K562 (cell line): ENCODE data around the gene ZNF229. TPM values are rescaled to one million over a fixed set of nuclear protein-coding genes. Genes with fewer than 3 reads are reported as not detected.
A peak's percentile ranks its signal among the peaks of the same experiment; 100 is the strongest.

Experiments
- ATAC-seq: fragments of 200-7000 bp; cut with Tn5 transposase; 3 replicates; pipeline ENCODE4 v1.9.1; 2020; ENCODE audit warnings: moderate library complexity
- BruUV-seq: library from RNA; stranded (reverse); fragments of 400-500 nt; replicated peaks from 2 replicates; lab custom pipeline; 2021; lab: Mats Ljungman, UMichigan
- CTCF ChIA-PET: fragments of 300-600 bp; formaldehyde crosslinking; extraction: SDS; loops from one replicate; lab custom pipeline; 2021; ENCODE audit warnings: low intra/inter-chr PET ratio; lab: Yijun Ruan, JAX
- POLR2A ChIA-PET: fragments of 300-600, 350-650 bp; sonication (Branson Sonifier 250); formaldehyde crosslinking; extraction: SDS; loops from one replicate; lab custom pipeline; 2021; ENCODE audit warnings: antibody characterized with exemption, inconsistent platforms; lab: Yijun Ruan, JAX
- DNase-seq, 4 experiments: peaks; one replicate each; pipeline versions ENCODE4 v3.0.0 to v3.0.0-alpha.2; 2011 to 2018; ENCODE audit warnings: low spot score in 3 of 4, mixed read lengths in 3 of 4; ENCODE audit errors: extremely low read depth in 1 of 4
- FAIRE-seq: peaks from 2 replicates; lab custom pipeline; 2011; peaks lifted over from hg19 to GRCh38; lab: Jason Lieb, UNC
- H2AFZ ChIP-seq: 2 replicates; pipeline ENCODE4 v1.6.0; 2011; ENCODE audit warnings: low read depth, low read length, control low read depth, inconsistent platforms
- H3K27ac ChIP-seq: fragments of 200-600 bp; 3 replicates; pipeline ENCODE4 v1.8.0; 2011; ENCODE audit warnings: low read depth, mild to moderate bottlenecking, control low read depth, inconsistent platforms, low read length, moderate library complexity, mixed read lengths; ENCODE audit errors: extremely low read depth
- H3K27me3 ChIP-seq, 2 experiments: fragments of 300-600 bp in 1 of 2; 2 replicates in 1 of 2; 3 replicates in 1 of 2; pipeline versions ENCODE4 v1.6.0 to v1.8.0; 2011; ENCODE audit warnings: inconsistent platforms in 2 of 2, low read length in 2 of 2, mild to moderate bottlenecking in 1 of 2, mixed read lengths in 1 of 2, moderate library complexity in 1 of 2; ENCODE audit not compliant: control insufficient read depth in 2 of 2, insufficient read depth in 2 of 2
- H3K36me3 ChIP-seq: fragments of 300-600 bp; 3 replicates; pipeline ENCODE4 v1.8.0; 2011; ENCODE audit warnings: mild to moderate bottlenecking, low read length, inconsistent platforms; ENCODE audit not compliant: control insufficient read depth, insufficient read depth
- H3K4me1 ChIP-seq, 2 experiments: fragments of 200-600 bp in 1 of 2; replicated peaks in 1 of 2; 2 replicates in 1 of 2; 3 replicates in 1 of 2; pipeline versions ENCODE4 v1.5.1 to v1.8.0; 2011; ENCODE audit warnings: inconsistent platforms in 2 of 2, low read length in 2 of 2, mild to moderate bottlenecking in 1 of 2, mixed read lengths in 1 of 2, moderate library complexity in 1 of 2; ENCODE audit not compliant: control insufficient read depth in 2 of 2, insufficient read depth in 2 of 2
- H3K4me2 ChIP-seq: 2 replicates; pipeline ENCODE4 v1.6.1; 2011; ENCODE audit warnings: low read length, control low read depth, inconsistent platforms, mixed read lengths; ENCODE audit not compliant: insufficient read depth
- H3K4me3 ChIP-seq: fragments of 200-600 bp; sonication (generic), shearing (Covaris generic); 2 replicates; pipeline ENCODE4 v1.5.1; 2016; ENCODE audit warnings: control low read depth, inconsistent platforms
- H3K79me2 ChIP-seq: fragments of 200-600 bp; 3 replicates; pipeline ENCODE4 v1.8.0; 2011; ENCODE audit warnings: low read length, inconsistent platforms; ENCODE audit not compliant: control insufficient read depth, insufficient read depth
- H3K9ac ChIP-seq, 2 experiments: 2 replicates each; pipeline versions ENCODE4 v1.6.0 to v1.6.1; 2011; ENCODE audit warnings: low read depth in 2 of 2, low read length in 2 of 2, control low read depth in 1 of 2, inconsistent platforms in 1 of 2, mild to moderate bottlenecking in 1 of 2, mixed read lengths in 1 of 2; ENCODE audit not compliant: insufficient read depth in 1 of 2
- H3K9me1 ChIP-seq: one replicate; pipeline ENCODE4 v1.6.0; 2011; ENCODE audit warnings: inconsistent platforms, mild to moderate bottlenecking, low read length, moderate library complexity; ENCODE audit not compliant: control insufficient read depth, insufficient read depth
- H3K9me3 ChIP-seq: replicated peaks from 2 replicates; pipeline ENCODE4 v1.5.1; 2011; ENCODE audit warnings: low read depth, low read length, inconsistent platforms; ENCODE audit not compliant: control insufficient read depth, insufficient read depth
- H4K20me1 ChIP-seq: replicated peaks from 2 replicates; pipeline ENCODE4 v1.6.1; 2011; ENCODE audit warnings: low read length, inconsistent platforms, mixed read lengths; ENCODE audit not compliant: control insufficient read depth, insufficient read depth
- BRF1 ChIP-seq: IDR thresholded peaks from 3 replicates; pipeline ENCODE4 v1.6.1; 2011; ENCODE audit warnings: borderline replicate concordance, mild to moderate bottlenecking; ENCODE audit not compliant: insufficient read length; ENCODE audit errors: extremely low read depth
- CBFA2T3 ChIP-seq: fragments of 450-650 bp; IDR thresholded peaks from 2 replicates; pipeline ENCODE4 v1.6.1; 2017
- CREM ChIP-seq: IDR thresholded peaks from 2 replicates; pipeline ENCODE4 v1.6.1; 2014; ENCODE audit warnings: antibody characterized with exemption, low read depth
- EHMT2 ChIP-seq: fragments of 450-650 bp; IDR thresholded peaks from 2 replicates; pipeline ENCODE4 v1.6.1; 2018; ENCODE audit warnings: antibody characterized with exemption
- ELF1 ChIP-seq: fragments of 200-800 bp; sonication (Bioruptor generic); IDR thresholded peaks from 2 replicates; pipeline ENCODE4 v1.6.1; 2016; ENCODE audit warnings: missing genetic modification characterization, missing compliant biosample characterization
- HNRNPLL ChIP-seq: fragments of 200-400 bp; formaldehyde crosslinking; IDR thresholded peaks from 2 replicates; pipeline ENCODE4 v1.6.1; 2017; ENCODE audit warnings: low read length, low read depth, mild to moderate bottlenecking; ENCODE audit not compliant: poor library complexity, severe bottlenecking
- MGA ChIP-seq: fragments of 450-650 bp; IDR thresholded peaks from 2 replicates; pipeline ENCODE4 v1.6.1; 2016; ENCODE audit warnings: mild to moderate bottlenecking, moderate library complexity
- SMAD1 ChIP-seq: fragments of 150-350 bp; IDR thresholded peaks from 2 replicates; pipeline ENCODE4 v1.6.1; 2014; ENCODE audit warnings: low read length, low read depth; ENCODE audit not compliant: partially characterized antibody
- TBL1XR1 ChIP-seq, 2 experiments: IDR thresholded peaks; 2 replicates each; pipeline ENCODE4 v1.6.1; 2012; ENCODE audit warnings: improper control_type of control experiment in 2 of 2, low read length in 2 of 2, mild to moderate bottlenecking in 1 of 2
- ZNF324 ChIP-seq: fragments of 250-450 bp; sonication (Bioruptor Pico); IDR thresholded peaks from 2 replicates; pipeline ENCODE4 v1.4.0; 2020; ENCODE audit warnings: mild to moderate bottlenecking
- ZNF354B ChIP-seq: fragments of 250-450 bp; sonication (Bioruptor Pico); IDR thresholded peaks from 2 replicates; pipeline ENCODE4 v1.4.0; 2020
- WGBS: fragments of 100-300 bp; shearing (Covaris generic); methylation state at CpG from one replicate; pipeline ENCODE4 v1.1.6; 2016; ENCODE audit warnings: low coverage, mixed read lengths; ENCODE audit not compliant: insufficient coverage; ENCODE audit errors: missing lambda C conversion rate; 5-methylcytosine and 5-hydroxymethylcytosine counted together
- in situ Hi-C: fragments of 300-500 bp; cut with MboI; formaldehyde crosslinking; loops from 4 replicates; pipeline ENCODE4 v1.15.0; 2018; ENCODE audit warnings: inconsistent platforms, mixed read lengths
- intact Hi-C: fragments of 100-400 bp; cut with micrococcal nuclease; formaldehyde crosslinking; loops from 2 replicates; pipeline ENCODE4 v1.14.2; 2022
- polyA plus RNA-seq, 8 experiments: library from polyadenylated mRNA; depleted of rRNA in 4 of 8; stranded (reverse) in 5 of 8; unstranded in 3 of 8; fragments of >200 nt; fragmentation: Nextera tagmentation in 2 of 8; fragmentation: Illumina TruSeq in 1 of 8; extraction: Ambion mirVana in 2 of 8; extraction: Trizol in 1 of 8; gene quantifications; 2 replicates each; pipeline versions ENCODE4 v1.2.1 to v1.2.3, GENCODE V29; 2011 to 2014; ENCODE audit warnings: inconsistent platforms in 1 of 8, missing spikeins in 1 of 8
- total RNA-seq, 7 experiments: library from RNA; depleted of rRNA in 6 of 7; stranded (reverse); fragments of >200 nt in 6 of 7; fragmentation: Illumina TruSeq in 2 of 7; extraction: Trizol in 2 of 7; gene quantifications; 2 replicates each; pipeline versions ENCODE4 v1.2.1 to v1.2.3, GENCODE V29; 2011 to 2021; ENCODE audit warnings: low replicate concordance in 1 of 7

The ZNF229 gene
- total and polyA plus RNA-seq, 9 of the 15 experiments (the other 6 are each of a cell fraction or from before 2014, with no cell fraction given): 0.31 to 2.4 (median 0.74) TPM

- Histone ChIP-seq H3K27me3 (no peaks in the 10 kb centered on the region), H3K9me1 (no peaks in the 10 kb centered on the region), H3K79me2 (no peaks in the 10 kb centered on the region), H3K27ac (no peak within 1 kb of the TSS), H3K4me3 (peak within 1 kb of the TSS; percentile 37), H2AFZ (peak within 1 kb of the TSS; percentile 90), H3K4me2 (peak within 1 kb of the TSS; percentile 82), H3K36me3 (no peaks in the 10 kb centered on the region), H3K9me3 (no peaks in the 10 kb centered on the region), H3K4me1 (peaks cover 0 to 5% of the 10 kb centered on the region in 2 experiments; a peak in 1 of 5 replicates), H3K9ac (no peak within 1 kb of the TSS; a peak in 1 of 4 replicates), H4K20me1 (no peaks in the 10 kb centered on the region)
- 4% methylated on average over 39 of the region's 43 CpGs for WGBS
- ChIA-PET POLR2A (no interaction called here), CTCF (no interaction called here)
- DNase-seq (peak; percentile 87 to 91 (median 87)), ATAC-seq (peak; percentile 100), FAIRE-seq (peak; percentile 29)
- in situ Hi-C loops (no loop called here), intact Hi-C loops (no loop called here)
- BruUV-seq: no TSS peak
- TF ChIP-seq ZNF324: no peak
- peak in 1 of 2 experiments; percentile 33; a peak in 1 of 4 replicates for TF ChIP-seq TBL1XR1 (IDR thresholded peaks at IDR 0.05; ENCODE audit: low read length in 2 of 2)
- TF ChIP-seq EHMT2: peak; percentile 39; the same call in 1 of the 2 replicates
- TF ChIP-seq BRF1: no peak
- TF ChIP-seq ELF1 (tag): peak; percentile 81
- TF ChIP-seq CREM: peak; percentile 87
- no peak for TF ChIP-seq HNRNPLL
- TF ChIP-seq ZNF354B (CRISPR knock-in tag): no peak
- TF ChIP-seq MGA: peak; percentile 49; the same call in 1 of the 2 replicates
- TF ChIP-seq SMAD1: no peak
- TF ChIP-seq CBFA2T3: no peak
Measured at GRCh38 chr19:44401139-44402115, 46.8 kb downstream of the ZNF229 start, which contains the start of gene ZNF285. TSS of gene ZNF285 (minus strand) at chr19:44401608. CDS start at chr19:44397213, 4,395 bp downstream.
